GM12891 (cell line): ENCODE measurements around the gene LDLRAD3.

Experiments
- PAX5 ChIP-seq: IDR thresholded peaks from 2 replicates; pipeline ENCODE4 v1.6.1; 2011; ENCODE audit warnings: low read length, moderate library complexity, mild to moderate bottlenecking; ENCODE audit not compliant: insufficient read depth, severe bottlenecking
- POLR2A ChIP-seq: IDR thresholded peaks from 2 replicates; pipeline ENCODE4 v1.6.1; 2011; ENCODE audit warnings: low read depth, low read length, control low read depth
- POLR2AphosphoS5 ChIP-seq: IDR thresholded peaks from 2 replicates; pipeline ENCODE4 v1.6.1; 2011; ENCODE audit warnings: low read depth, low read length, control low read depth
- POU2F2 ChIP-seq: IDR thresholded peaks from 2 replicates; pipeline ENCODE4 v1.6.1; 2011; ENCODE audit warnings: low read depth, mild to moderate bottlenecking, control low read depth, low read length, moderate library complexity
- SPI1 ChIP-seq: IDR thresholded peaks from 2 replicates; pipeline ENCODE4 v1.6.1; 2011; ENCODE audit warnings: low read depth, low read length, control low read depth
- TAF1 ChIP-seq: IDR thresholded peaks from 2 replicates; pipeline ENCODE4 v1.6.1; 2011; ENCODE audit warnings: low read depth, low read length, control low read depth

DNA sequence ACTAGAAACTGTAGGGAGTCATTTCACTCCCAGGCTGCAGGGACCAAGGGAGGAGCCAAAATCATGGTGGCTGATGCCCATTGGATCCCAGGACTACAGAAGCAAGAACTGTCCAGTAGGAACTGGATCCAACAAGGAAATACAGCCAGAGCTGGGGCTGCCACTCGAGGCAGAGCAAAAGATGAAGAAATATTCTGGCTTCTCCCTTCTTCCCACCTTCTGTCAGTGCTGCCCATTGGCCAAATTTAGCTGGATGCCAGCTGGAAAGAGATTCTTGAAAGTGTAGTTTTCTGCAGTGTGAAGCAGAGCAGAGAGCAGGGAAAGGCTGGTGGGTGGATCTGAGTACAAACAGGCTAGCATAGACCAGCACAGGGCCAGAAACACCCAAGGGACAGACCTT, 299.8 kb downstream of the LDLRAD3 start:
- TF ChIP-seq TAF1 (no peak), POLR2A (no peak), POLR2AphosphoS5 (no peak), PAX5 (no peak), SPI1 (no peak), POU2F2 (no peak)
